ENCODE results near the gene C21orf58.

GRCh38 chr21:46372014-46372485, 48.4 kb upstream of the C21orf58 start:
- TF ChIP-seq SUZ12 (IDR thresholded peaks at IDR 0.05; ENCODE audit: extremely low read depth, insufficient read depth, insufficient read length) (no peak), YY1 (IDR thresholded peaks at IDR 0.05; ENCODE audit: insufficient read depth, insufficient read length) (no peak)
